ENCODE measurements around the gene FBXW12. TPM values are rescaled to one million over a fixed set of nuclear protein-coding genes. Genes with fewer than 3 reads are reported as not detected.

FBXW12 gene
- total and polyA plus RNA-seq, 2 donors (not counting 1 experiment from before 2014, with no cell fraction given) = not detected

DNA sequence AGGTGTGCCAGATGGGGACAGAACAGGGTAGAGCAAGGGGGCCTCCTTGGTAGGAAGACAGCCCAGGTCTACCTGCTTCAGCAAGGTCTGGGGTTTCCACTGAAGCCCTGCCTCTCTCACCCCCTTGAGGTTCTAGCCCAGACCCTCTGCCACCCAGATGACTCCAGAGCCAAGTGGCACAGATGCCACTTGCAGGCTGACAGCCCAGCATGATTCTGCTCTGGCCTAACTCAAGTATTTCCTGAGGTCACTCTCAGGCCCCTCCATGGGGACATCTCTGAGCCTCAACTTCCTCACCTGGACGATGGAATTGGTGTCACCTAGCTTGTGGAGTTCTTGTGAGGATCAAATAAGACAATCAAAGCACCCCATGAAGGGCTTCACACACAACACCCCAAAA is 34.0 kb downstream of the FBXW12 start:
- H3K36me3 ChIP-seq (replicated peaks in 1 of 2; ENCODE audit: control extremely low read depth in 1 of 2, control insufficient read depth in 1 of 2, extremely low read depth in 1 of 2, insufficient read depth in 2 of 2, low read length in 1 of 2) = no peaks in the 10 kb centered on the region
- H4K20me1 ChIP-seq (ENCODE audit: control insufficient read depth, insufficient read depth, low read length, poor library complexity, severe bottlenecking) = no peaks in the 10 kb centered on the region
- no peaks in the 10 kb centered on the region for H3K9me3 ChIP-seq (ENCODE audit: control extremely low read depth in 1 of 3, control insufficient read depth in 2 of 3, insufficient read depth in 1 of 3, low read length in 2 of 3)
- no peaks in the 10 kb centered on the region for H3K9me3 Mint-ChIP-seq (ENCODE audit: insufficient read depth)
- no peak for ATAC-seq (ENCODE audit: low read depth)
- H3K9ac ChIP-seq (ENCODE audit: low read length) = no peak overlapping the region
- TF ChIP-seq EZH2 (IDR thresholded peaks at IDR 0.05; ENCODE audit: borderline replicate concordance, insufficient read depth, low read depth, low read length, poor library complexity, severe bottlenecking) = no peak
- TF ChIP-seq, protein P1, sequence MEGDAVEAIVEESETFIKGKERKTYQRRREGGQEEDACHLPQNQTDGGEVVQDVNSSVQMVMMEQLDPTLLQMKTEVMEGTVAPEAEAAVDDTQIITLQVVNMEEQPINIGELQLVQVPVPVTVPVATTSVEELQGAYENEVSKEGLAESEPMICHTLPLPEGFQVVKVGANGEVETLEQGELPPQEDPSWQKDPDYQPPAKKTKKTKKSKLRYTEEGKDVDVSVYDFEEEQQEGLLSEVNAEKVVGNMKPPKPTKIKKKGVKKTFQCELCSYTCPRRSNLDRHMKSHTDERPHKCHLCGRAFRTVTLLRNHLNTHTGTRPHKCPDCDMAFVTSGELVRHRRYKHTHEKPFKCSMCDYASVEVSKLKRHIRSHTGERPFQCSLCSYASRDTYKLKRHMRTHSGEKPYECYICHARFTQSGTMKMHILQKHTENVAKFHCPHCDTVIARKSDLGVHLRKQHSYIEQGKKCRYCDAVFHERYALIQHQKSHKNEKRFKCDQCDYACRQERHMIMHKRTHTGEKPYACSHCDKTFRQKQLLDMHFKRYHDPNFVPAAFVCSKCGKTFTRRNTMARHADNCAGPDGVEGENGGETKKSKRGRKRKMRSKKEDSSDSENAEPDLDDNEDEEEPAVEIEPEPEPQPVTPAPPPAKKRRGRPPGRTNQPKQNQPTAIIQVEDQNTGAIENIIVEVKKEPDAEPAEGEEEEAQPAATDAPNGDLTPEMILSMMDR (IDR thresholded peaks at IDR 0.05) = no peak
- intact Hi-C loops (cut with micrococcal nuclease) = no loop called here
- no peaks in the 10 kb centered on the region for H3K79me2 ChIP-seq (ENCODE audit: control insufficient read depth, insufficient read depth, low read length)
- H3K4me3 Mint-ChIP-seq = no peak overlapping the region
- ChIA-PET CTCF (interaction anchor here (2.0 to 8.0 kb wide), 2 partner anchors 29 to 30 kb away, joined by 11 to 330 read pairs; partner anchors contain the start of genes CCDC51, PLXNB1 and TMA7), POLR2A (no interaction called here)
- no peak overlapping the region for H3K4me3 ChIP-seq (ENCODE audit: control extremely low read depth in 1 of 5, extremely low read depth in 1 of 5, insufficient read depth in 1 of 5, low read depth in 2 of 5, low read length in 4 of 5)
- H3K27ac Mint-ChIP-seq = no peak overlapping the region
- no peaks in the 10 kb centered on the region for H3K4me1 ChIP-seq (ENCODE audit: control insufficient read depth in 2 of 2, insufficient read depth in 2 of 2, low read length in 2 of 2)
- H3K27ac ChIP-seq (ENCODE audit: low read length in 2 of 2) = no peak overlapping the region
- H2AFZ ChIP-seq (ENCODE audit: insufficient read depth, low read depth, low read length, poor library complexity, severe bottlenecking) = no peak overlapping the region
- no peaks in the 10 kb centered on the region for H3K27me3 Mint-ChIP-seq
- no peaks in the 10 kb centered on the region for H3K4me1 Mint-ChIP-seq
- peak; percentile 3 for DNase-seq
- no CpG with 5 or more reads among the region's 1 CpG for WGBS (ENCODE audit: insufficient coverage)
- no peak overlapping the region for H3K4me2 ChIP-seq (replicated peaks; ENCODE audit: low read depth, low read length, poor library complexity, severe bottlenecking)
- H3K27me3 ChIP-seq (replicated peaks in 1 of 4; ENCODE audit: control extremely low read depth in 1 of 4, control insufficient read depth in 3 of 4, insufficient read depth in 4 of 4, low read length in 3 of 4) = no peaks in the 10 kb centered on the region

- Mint-ChIP-seq H3K9me3 (ENCODE audit: insufficient read depth) (no peaks in the 10 kb centered on the region), H3K4me1 (no peaks in the 10 kb centered on the region), H3K27ac (no peak overlapping the region), H3K27me3 (no peaks in the 10 kb centered on the region), H3K4me3 (no peak overlapping the region)
- H3K4me3 ChIP-seq (ENCODE audit: control extremely low read depth in 1 of 5, extremely low read depth in 1 of 5, insufficient read depth in 1 of 5, low read depth in 2 of 5, low read length in 4 of 5) = no peak overlapping the region
- H3K79me2 ChIP-seq (ENCODE audit: control insufficient read depth, insufficient read depth, low read length) = no peaks in the 10 kb centered on the region
- no peaks in the 10 kb centered on the region for H3K9me3 ChIP-seq (ENCODE audit: control extremely low read depth in 1 of 3, control insufficient read depth in 2 of 3, insufficient read depth in 1 of 3, low read length in 2 of 3)
- no peak for ATAC-seq (ENCODE audit: low read depth)
- H3K4me1 ChIP-seq (ENCODE audit: control insufficient read depth in 2 of 2, insufficient read depth in 2 of 2, low read length in 2 of 2) = no peaks in the 10 kb centered on the region
- ChIA-PET CTCF (interaction anchor here (1.1 to 2.0 kb wide), 4 partner anchors 30 to 142 kb away, joined by 3 to 11 read pairs (median 5); no protein-coding TSS in a partner anchor), POLR2A (no interaction called here)
- no peak overlapping the region for H3K27ac ChIP-seq (ENCODE audit: low read length in 2 of 2)
- no peak for TF ChIP-seq EZH2 (IDR thresholded peaks at IDR 0.05; ENCODE audit: borderline replicate concordance, insufficient read depth, low read depth, low read length, poor library complexity, severe bottlenecking)
- TF ChIP-seq, protein P1 (IDR thresholded peaks at IDR 0.05) = no peak
- no peaks in the 10 kb centered on the region for H3K36me3 ChIP-seq (replicated peaks in 1 of 2; ENCODE audit: control extremely low read depth in 1 of 2, control insufficient read depth in 1 of 2, extremely low read depth in 1 of 2, insufficient read depth in 2 of 2, low read length in 1 of 2)
- intact Hi-C loops (cut with micrococcal nuclease) = no loop called here
- no peak overlapping the region for H3K4me2 ChIP-seq (replicated peaks; ENCODE audit: low read depth, low read length, poor library complexity, severe bottlenecking)
- 85% methylated on average over 14 of the region's 18 CpGs for WGBS (ENCODE audit: insufficient coverage)
- DNase-seq = peak; percentile 2
- H3K9ac ChIP-seq (ENCODE audit: low read length) = no peak overlapping the region
- no peak overlapping the region for H2AFZ ChIP-seq (ENCODE audit: insufficient read depth, low read depth, low read length, poor library complexity, severe bottlenecking)
- no peaks in the 10 kb centered on the region for H4K20me1 ChIP-seq (ENCODE audit: control insufficient read depth, insufficient read depth, low read length, poor library complexity, severe bottlenecking)
- H3K27me3 ChIP-seq (replicated peaks in 1 of 4; ENCODE audit: control extremely low read depth in 1 of 4, control insufficient read depth in 3 of 4, insufficient read depth in 4 of 4, low read length in 3 of 4) = no peaks in the 10 kb centered on the region
Measured at GRCh38 chr3:48406443-48407431, 34.7 kb downstream of the FBXW12 start.

Measured in B cell (primary cell).